Left lung (tissue), 10 donors: ENCODE measurements around the gene KSR1. TPM values are rescaled to one million over a fixed set of nuclear protein-coding genes. Genes with fewer than 3 reads are reported as not detected.
A peak's percentile ranks its signal among the peaks of the same experiment; 100 is the strongest.

Source experiments
- ATAC-seq: fragments of 200-7000 bp; cut with Tn5 transposase; one replicate; pipeline ENCODE4 v1.9.1; 2020; ENCODE audit warnings: moderate library complexity
- DNase-seq, 4 donors: peaks; one replicate each; pipeline ENCODE4 v3.0.0-alpha.2; 2013 to 2020
- H3K27ac ChIP-seq, 2 donors: fragments of 200-600 bp; sonication (generic) in 1 of 2; one replicate each; pipeline versions ENCODE4 v1.5.0 to v1.8.0; 2020 to 2021
- H3K27me3 ChIP-seq, 2 donors: fragments of 200-600 bp; sonication (generic) in 1 of 2; one replicate each; pipeline versions ENCODE4 v1.5.0 to v1.8.0; 2020 to 2021
- H3K36me3 ChIP-seq, 2 donors: fragments of 200-600 bp; sonication (generic) in 1 of 2; one replicate each; pipeline versions ENCODE4 v1.5.0 to v1.8.0; 2020 to 2021
- H3K4me1 ChIP-seq, 2 donors: fragments of 200-600 bp; one replicate each; pipeline ENCODE4 v1.8.0; 2021
- H3K4me3 ChIP-seq, 2 donors: fragments of 200-600 bp; sonication (generic) in 1 of 2; one replicate each; pipeline versions ENCODE4 v1.5.0 to v1.8.0; 2020 to 2021; ENCODE audit warnings: mild to moderate bottlenecking in 1 of 2
- H3K9me3 ChIP-seq, 2 donors: fragments of 200-600 bp; sonication (generic) in 1 of 2; one replicate each; pipeline versions ENCODE4 v1.5.0 to v1.8.0; 2020 to 2021
- CTCF ChIP-seq, 2 donors: fragments of 200-600 bp; sonication (generic) in 1 of 2; IDR thresholded peaks; one replicate each; pipeline versions ENCODE4 v1.5.0 to v1.8.0; 2021; ENCODE audit warnings: antibody characterized with exemption in 2 of 2
- intact Hi-C, 2 donors: fragments of 100-400 bp; cut with DNase I; formaldehyde crosslinking; loops; one replicate each; pipeline versions ENCODE4 v1.11.2 to v1.14.2; 2022
- polyA plus RNA-seq, 6 donors: library from polyadenylated mRNA; unstranded; fragments of 120-200 nt; gene quantifications; one replicate each; pipeline ENCODE4 v1.2.1, GENCODE V29; 2013; ENCODE audit not compliant: insufficient read length in 6 of 6
- total RNA-seq, 2 donors: library from RNA; stranded (reverse); fragmentation: NEBNext Ultra II Directional; extraction: Animal tissue kit (Norgen Biotek cat#: 25700); gene quantifications; one replicate each; pipeline ENCODE4 v1.2.1, GENCODE V29; 2021
- donor health status: DM: no; HTN: yes; CAD: no.
- donor health status: DM: no; HTN: no; CAD: no.

KSR1 gene
- total and polyA plus RNA-seq, 8 donors = 35.0 to 70.0 (median 62.5) TPM

- no peak for TF ChIP-seq CTCF (IDR thresholded peaks at IDR 0.05)
- Histone ChIP-seq H3K27me3 (no peaks in the 10 kb centered on the region), H3K4me3 (no peak overlapping the region), H3K9me3 (no peaks in the 10 kb centered on the region), H3K4me1 (peaks cover 31 to 71% of the 10 kb centered on the region in 2 donors), H3K36me3 (no peaks in the 10 kb centered on the region), H3K27ac (no peak overlapping the region)
- DNase-seq = no peak
- intact Hi-C loops = no loop called here
- ATAC-seq = no peak
Measured at GRCh38 chr17:27543464-27543856, 87.2 kb downstream of the KSR1 start.

GRCh38 chr17:27543958-27544349 lies 87.7 kb downstream of the KSR1 start:
- ATAC-seq = no peak
- intact Hi-C loops = no loop called here
- Histone ChIP-seq H3K36me3 (no peaks in the 10 kb centered on the region), H3K27ac (no peak overlapping the region), H3K4me1 (peaks cover 31 to 71% of the 10 kb centered on the region in 2 donors), H3K27me3 (no peaks in the 10 kb centered on the region), H3K9me3 (no peaks in the 10 kb centered on the region), H3K4me3 (no peak overlapping the region)
- DNase-seq = no peak
- no peak for TF ChIP-seq CTCF (IDR thresholded peaks at IDR 0.05)

DNA sequence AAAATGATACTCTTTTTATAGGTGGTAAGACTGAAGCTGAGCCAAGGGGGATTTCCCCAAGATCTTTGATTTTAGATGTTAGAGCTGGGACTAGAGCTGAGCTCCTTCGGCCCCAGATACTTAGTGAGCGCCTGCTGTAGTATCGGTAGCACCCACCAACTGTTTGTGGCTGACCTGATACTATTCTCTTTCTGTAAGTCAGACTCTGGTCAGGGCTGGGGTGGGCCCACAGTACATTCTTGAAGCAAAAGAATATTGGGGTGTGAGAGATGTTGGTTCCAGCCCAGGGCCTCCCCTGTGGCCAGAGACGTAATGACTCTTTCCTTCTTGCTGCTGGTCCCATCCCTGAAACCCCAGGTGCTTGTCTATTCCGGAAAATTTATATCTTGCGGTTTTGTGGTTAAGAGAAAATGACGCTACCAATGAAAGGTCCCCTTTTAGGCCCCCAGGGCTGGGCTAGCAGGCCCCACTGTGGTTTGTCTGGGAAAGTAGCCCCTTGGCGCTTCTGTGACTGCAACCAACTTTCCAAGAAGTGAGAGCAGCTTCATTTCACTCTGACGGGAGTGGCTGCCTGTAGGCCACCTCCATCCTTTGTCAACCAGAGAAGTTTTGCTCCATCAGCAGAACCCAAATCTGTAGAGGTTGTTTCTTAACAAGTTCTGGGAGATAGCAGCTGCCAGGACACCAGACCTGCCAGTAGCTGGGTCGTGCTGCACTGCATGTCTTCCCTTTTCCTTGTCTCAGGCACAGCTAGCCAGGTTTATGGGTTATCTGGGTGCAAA lies 88.3 kb downstream of the KSR1 start:
- H3K4me3 ChIP-seq = no peak overlapping the region
- peaks cover 26 to 69% of the 10 kb centered on the region in 2 donors for H3K4me1 ChIP-seq
- no peak overlapping the region for H3K27ac ChIP-seq
- no peaks in the 10 kb centered on the region for H3K9me3 ChIP-seq
- intact Hi-C loops = no loop called here
- DNase-seq (no peak), ATAC-seq (no peak)
- TF ChIP-seq CTCF (IDR thresholded peaks at IDR 0.05) = no peak
- H3K27me3 ChIP-seq = no peaks in the 10 kb centered on the region
- H3K36me3 ChIP-seq = no peaks in the 10 kb centered on the region

DNA sequence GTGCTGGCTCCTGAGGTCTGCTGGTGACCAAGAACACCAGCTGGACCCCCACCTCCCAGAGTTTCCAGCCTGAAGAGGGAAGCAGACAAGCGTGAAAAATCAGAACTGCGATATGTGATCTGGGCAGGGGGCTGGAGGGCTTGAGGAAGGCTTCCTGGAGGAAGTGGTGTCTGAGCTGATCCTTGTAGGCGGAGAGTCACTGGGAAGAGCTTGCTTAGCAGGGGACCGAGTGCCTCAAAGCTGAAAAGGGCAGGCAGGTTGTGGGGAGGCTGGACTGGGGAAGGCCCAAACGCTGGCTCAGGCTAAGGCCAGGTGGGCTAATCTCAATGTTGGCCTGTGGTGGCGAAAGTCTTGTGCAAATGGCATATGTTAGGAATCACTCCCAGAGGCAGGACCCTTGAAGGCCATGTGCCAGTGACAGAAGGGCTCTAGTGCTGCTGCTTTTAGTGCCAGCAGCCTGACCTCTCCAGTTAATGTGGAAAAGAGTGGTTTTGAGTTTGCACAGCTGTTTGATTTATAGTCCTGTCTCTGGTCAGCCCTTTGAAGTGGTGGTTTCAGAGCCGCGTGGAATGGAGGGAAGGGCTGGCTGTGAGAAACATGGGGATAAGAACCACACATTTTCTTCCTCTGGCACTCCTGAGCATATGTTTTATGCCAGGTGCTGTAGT lies 89.4 kb downstream of the KSR1 start:
- no peak overlapping the region for H3K4me3 ChIP-seq
- peak; percentile 56 for ATAC-seq
- H3K4me1 ChIP-seq = peaks cover 17 to 60% of the 10 kb centered on the region in 2 donors
- H3K27ac ChIP-seq = no peak overlapping the region
- no peaks in the 10 kb centered on the region for H3K27me3 ChIP-seq
- intact Hi-C loops = no loop called here
- no peaks in the 10 kb centered on the region for H3K9me3 ChIP-seq
- DNase-seq = no peak
- no peak for TF ChIP-seq CTCF (IDR thresholded peaks at IDR 0.05)
- no peaks in the 10 kb centered on the region for H3K36me3 ChIP-seq

- Histone ChIP-seq H3K36me3 (no peaks in the 10 kb centered on the region), H3K27ac (no peak overlapping the region), H3K27me3 (no peaks in the 10 kb centered on the region), H3K4me3 (no peak overlapping the region), H3K9me3 (no peaks in the 10 kb centered on the region), H3K4me1 (peaks cover 8 to 56% of the 10 kb centered on the region in 2 donors)
- intact Hi-C loops = no loop called here
- no peak for ATAC-seq
- TF ChIP-seq CTCF (IDR thresholded peaks at IDR 0.05) = no peak
- no peak for DNase-seq
Measured at GRCh38 chr17:27546624-27547300, 90.5 kb downstream of the KSR1 start.
